Neural cell (in vitro differentiated cells): ENCODE data around the gene LYSMD3. TPM values are rescaled to one million over a fixed set of nuclear protein-coding genes. Genes with fewer than 3 reads are reported as not detected.
A peak's percentile ranks its signal among the peaks of the same experiment; 100 is the strongest.

Source experiments
- H2AFZ ChIP-seq: fragments of 200-600, 300-800 bp; sonication (generic), shearing (Covaris generic); 2 replicates; pipeline ENCODE4 v1.6.0; 2014; ENCODE audit warnings: low read depth, mild to moderate bottlenecking, antibody characterized with exemption, low read length, moderate library complexity
- H3F3A ChIP-seq: fragments of 200-600 bp; shearing (Covaris generic); 2 replicates; pipeline ENCODE4 v1.6.1; 2016; ENCODE audit warnings: mild to moderate bottlenecking, moderate library complexity, mixed read lengths, antibody characterized with exemption, low read length; ENCODE audit not compliant: insufficient read depth, poor library complexity, severe bottlenecking
- H3K27ac ChIP-seq: fragments of 200-600, 300-800 bp; sonication (generic), shearing (Covaris generic); 2 replicates; pipeline ENCODE4 v1.5.1; 2014; ENCODE audit warnings: mild to moderate bottlenecking, low read length, moderate library complexity
- H3K27me3 ChIP-seq: fragments of 300-800, 200-600 bp; sonication (generic), shearing (Covaris generic); 2 replicates; pipeline ENCODE4 v1.6.0; 2014; ENCODE audit warnings: mild to moderate bottlenecking, low read depth, low read length, moderate library complexity; ENCODE audit not compliant: insufficient read depth
- H3K36me3 ChIP-seq: fragments of 300-800, 200-600 bp; sonication (generic), shearing (Covaris generic); 2 replicates; pipeline ENCODE4 v1.5.1; 2014; ENCODE audit warnings: mild to moderate bottlenecking, antibody characterized with exemption, low read length, moderate library complexity; ENCODE audit not compliant: insufficient read depth
- H3K4me2 ChIP-seq: fragments of 300-800, 200-600 bp; sonication (generic), shearing (Covaris generic); 2 replicates; pipeline ENCODE4 v1.6.0; 2014; ENCODE audit warnings: mild to moderate bottlenecking, low read length
- H3K4me3 ChIP-seq: fragments of 300-800, 200-600 bp; sonication (generic), shearing (Covaris generic); 2 replicates; pipeline ENCODE4 v1.5.1; 2014; ENCODE audit warnings: mild to moderate bottlenecking, low read length, moderate library complexity
- H3K79me2 ChIP-seq: fragments of 200-600 bp; shearing (Covaris generic); replicated peaks from 2 replicates; pipeline ENCODE4 v1.6.0; 2014; ENCODE audit warnings: mild to moderate bottlenecking, low read length, moderate library complexity; ENCODE audit not compliant: insufficient read depth
- H3K9ac ChIP-seq: fragments of 300-800, 200-600 bp; sonication (generic), shearing (Covaris generic); 2 replicates; pipeline ENCODE4 v1.6.1; 2016; ENCODE audit warnings: mild to moderate bottlenecking, low read length, mixed read lengths
- H3K9me2 ChIP-seq: fragments of 200-600 bp; shearing (Covaris generic); 2 replicates; pipeline ENCODE4 v1.6.1; 2016; ENCODE audit warnings: mild to moderate bottlenecking, low read length, mixed read lengths; ENCODE audit not compliant: insufficient read depth
- H3K9me3 ChIP-seq: fragments of 200-600, 300-800 bp; sonication (generic), shearing (Covaris generic); 2 replicates; pipeline ENCODE4 v1.6.1; 2016; ENCODE audit warnings: mild to moderate bottlenecking, mixed run types, low read length, moderate library complexity, mixed read lengths
- H4K20me1 ChIP-seq: fragments of 200-600 bp; shearing (Covaris generic); 2 replicates; pipeline ENCODE4 v1.6.1; 2016; ENCODE audit warnings: mild to moderate bottlenecking, mixed run types; ENCODE audit not compliant: insufficient read depth
- CTCF ChIP-seq: fragments of 450-650 bp; IDR thresholded peaks from 2 replicates; pipeline ENCODE4 v1.5.1; 2014; ENCODE audit warnings: antibody characterized with exemption, mild to moderate bottlenecking, moderate library complexity; ENCODE audit not compliant: poor library complexity, severe bottlenecking
- EP300 ChIP-seq: fragments of 450-650 bp; conservative IDR thresholded peaks from 2 replicates; pipeline ENCODE4 v1.6.1; 2014; ENCODE audit warnings: antibody characterized with exemption, mild to moderate bottlenecking, moderate library complexity; ENCODE audit not compliant: poor library complexity, severe bottlenecking
- EZH2 ChIP-seq: fragments of 200-600, 300-800 bp; shearing (Covaris generic), sonication (generic); IDR thresholded peaks from 2 replicates; pipeline ENCODE4 v1.6.1; 2014; ENCODE audit warnings: antibody characterized with exemption, low read length, borderline replicate concordance, mild to moderate bottlenecking; ENCODE audit not compliant: insufficient read depth, poor library complexity, severe bottlenecking
- MXI1 ChIP-seq: fragments of 450-650 bp; conservative IDR thresholded peaks from 2 replicates; pipeline ENCODE4 v1.6.1; 2014; ENCODE audit warnings: antibody characterized with exemption, mild to moderate bottlenecking; ENCODE audit not compliant: poor library complexity, severe bottlenecking
- POLR2AphosphoS5 ChIP-seq: IDR thresholded peaks from 2 replicates; pipeline ENCODE4 v1.6.1; 2012
- RAD21 ChIP-seq: fragments of 450-650 bp; conservative IDR thresholded peaks from 2 replicates; pipeline ENCODE4 v1.6.1; 2014; ENCODE audit warnings: antibody characterized with exemption, mild to moderate bottlenecking, moderate library complexity
- SMC3 ChIP-seq: fragments of 450-650 bp; conservative IDR thresholded peaks from 2 replicates; pipeline ENCODE4 v1.6.1; 2014; ENCODE audit warnings: antibody characterized with exemption, mild to moderate bottlenecking, moderate library complexity; ENCODE audit not compliant: poor library complexity
- TAF1 ChIP-seq: IDR thresholded peaks from 2 replicates; pipeline ENCODE4 v1.6.1; 2012; ENCODE audit warnings: low read depth
- polyA plus RNA-seq: library from polyadenylated mRNA; depleted of rRNA; stranded (reverse); fragments of >200 nt; gene quantifications from 2 replicates; pipeline ENCODE4 v1.2.3, GENCODE V29; 2014
- TF ChIP-seq, protein P1 (sequence below): IDR thresholded peaks from 2 replicates; pipeline ENCODE4 v1.6.1; 2012; ENCODE audit warnings: borderline replicate concordance

Gene LYSMD3
- polyA plus RNA-seq, 1 donor from 2014 or later, result 11.1 TPM

- no peaks in the 10 kb centered on the region for H3F3A ChIP-seq
- H3K79me2 ChIP-seq, result peaks cover 10% of the 10 kb centered on the region
- peak overlapping the region; percentile 50 for H3K4me2 ChIP-seq
- H3K27ac ChIP-seq, result no peak overlapping the region
- no peak overlapping the region for H2AFZ ChIP-seq
- peak overlapping the region; percentile 88 for H3K4me3 ChIP-seq
- H3K9me2 ChIP-seq, result no peaks in the 10 kb centered on the region
- H4K20me1 ChIP-seq, result no peaks in the 10 kb centered on the region
- TF ChIP-seq CTCF (no peak), EP300 (no peak), MXI1 (no peak), TAF1 (no peak), EZH2 (no peak), RAD21 (no peak), POLR2AphosphoS5 (no peak), SMC3 (no peak)
- TF ChIP-seq, protein P1, sequence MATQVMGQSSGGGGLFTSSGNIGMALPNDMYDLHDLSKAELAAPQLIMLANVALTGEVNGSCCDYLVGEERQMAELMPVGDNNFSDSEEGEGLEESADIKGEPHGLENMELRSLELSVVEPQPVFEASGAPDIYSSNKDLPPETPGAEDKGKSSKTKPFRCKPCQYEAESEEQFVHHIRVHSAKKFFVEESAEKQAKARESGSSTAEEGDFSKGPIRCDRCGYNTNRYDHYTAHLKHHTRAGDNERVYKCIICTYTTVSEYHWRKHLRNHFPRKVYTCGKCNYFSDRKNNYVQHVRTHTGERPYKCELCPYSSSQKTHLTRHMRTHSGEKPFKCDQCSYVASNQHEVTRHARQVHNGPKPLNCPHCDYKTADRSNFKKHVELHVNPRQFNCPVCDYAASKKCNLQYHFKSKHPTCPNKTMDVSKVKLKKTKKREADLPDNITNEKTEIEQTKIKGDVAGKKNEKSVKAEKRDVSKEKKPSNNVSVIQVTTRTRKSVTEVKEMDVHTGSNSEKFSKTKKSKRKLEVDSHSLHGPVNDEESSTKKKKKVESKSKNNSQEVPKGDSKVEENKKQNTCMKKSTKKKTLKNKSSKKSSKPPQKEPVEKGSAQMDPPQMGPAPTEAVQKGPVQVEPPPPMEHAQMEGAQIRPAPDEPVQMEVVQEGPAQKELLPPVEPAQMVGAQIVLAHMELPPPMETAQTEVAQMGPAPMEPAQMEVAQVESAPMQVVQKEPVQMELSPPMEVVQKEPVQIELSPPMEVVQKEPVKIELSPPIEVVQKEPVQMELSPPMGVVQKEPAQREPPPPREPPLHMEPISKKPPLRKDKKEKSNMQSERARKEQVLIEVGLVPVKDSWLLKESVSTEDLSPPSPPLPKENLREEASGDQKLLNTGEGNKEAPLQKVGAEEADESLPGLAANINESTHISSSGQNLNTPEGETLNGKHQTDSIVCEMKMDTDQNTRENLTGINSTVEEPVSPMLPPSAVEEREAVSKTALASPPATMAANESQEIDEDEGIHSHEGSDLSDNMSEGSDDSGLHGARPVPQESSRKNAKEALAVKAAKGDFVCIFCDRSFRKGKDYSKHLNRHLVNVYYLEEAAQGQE, result no peak
- H3K36me3 ChIP-seq, result no peaks in the 10 kb centered on the region
- H3K27me3 ChIP-seq, result no peaks in the 10 kb centered on the region
- no peaks in the 10 kb centered on the region for H3K9me3 ChIP-seq
- H3K9ac ChIP-seq, result no peak overlapping the region
These were observed 1.5 kb upstream of the LYSMD3 start for GRCh38 chr5:90530736-90531487.

DNA sequence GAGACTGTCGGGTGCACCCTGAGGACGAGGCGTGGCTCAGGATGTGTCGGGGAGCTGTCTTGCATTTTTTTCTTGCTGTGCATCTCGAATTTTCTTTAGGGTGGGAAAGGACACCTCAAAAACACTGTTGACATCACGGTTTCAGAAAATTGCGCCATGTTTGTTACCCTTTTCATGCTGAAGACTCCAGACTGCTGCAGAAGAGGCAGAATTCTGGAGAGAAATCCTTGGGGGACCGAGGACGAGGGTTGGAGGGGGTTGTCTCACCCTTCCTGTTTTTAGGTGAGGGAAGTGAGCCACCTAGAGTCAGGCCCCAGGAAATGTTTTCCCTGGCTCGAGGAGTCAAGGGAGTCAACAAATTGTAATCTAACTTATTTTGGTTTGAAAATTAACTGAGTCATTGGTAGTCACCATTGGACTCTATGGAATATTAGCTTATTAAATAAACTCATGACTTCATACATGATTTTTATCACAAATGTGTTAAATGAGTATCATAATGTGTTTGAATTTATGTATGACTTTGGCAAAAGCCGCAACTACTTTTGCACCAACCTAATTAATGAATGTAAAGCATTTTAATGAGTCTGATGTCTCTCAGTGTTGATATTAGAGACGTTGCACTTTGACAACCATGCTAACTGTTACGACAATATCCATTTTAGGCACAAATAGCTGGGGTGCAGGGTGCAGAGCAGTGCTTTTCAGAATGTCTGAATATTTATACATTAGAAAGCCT, 724 bp upstream of the LYSMD3 start:
- H3K27ac ChIP-seq, result peak overlapping the region; percentile 74
- H2AFZ ChIP-seq, result peak overlapping the region; percentile 92
- H3K27me3 ChIP-seq, result no peaks in the 10 kb centered on the region

More for the DNA sequence above, 724 bp upstream of the LYSMD3 start:
- Histone ChIP-seq H3K9me2 (no peaks in the 10 kb centered on the region), H3K79me2 (peaks cover 10% of the 10 kb centered on the region), H4K20me1 (no peaks in the 10 kb centered on the region), H3K4me3 (peak overlapping the region; percentile 88), H3K4me2 (peak overlapping the region; percentile 50), H3F3A (no peaks in the 10 kb centered on the region), H3K36me3 (no peaks in the 10 kb centered on the region), H3K9me3 (no peaks in the 10 kb centered on the region), H3K9ac (peak overlapping the region; percentile 80)
- TF ChIP-seq CTCF, result peak; percentile 92
- TF ChIP-seq EP300, result peak; percentile 13
- no peak for TF ChIP-seq MXI1
- TF ChIP-seq, protein P1, result no peak
- peak; percentile 85 for TF ChIP-seq RAD21
- peak; percentile 82 for TF ChIP-seq SMC3
- no peak for TF ChIP-seq POLR2AphosphoS5
- TF ChIP-seq TAF1, result no peak
- no peak for TF ChIP-seq EZH2
